Uterus (tissue), 2 donors: Measurements from ENCODE around the gene ZCCHC8.

Source experiments
- POLR2A ChIP-seq, 2 donors: fragments of 450-650 bp; IDR thresholded peaks; one replicate each; pipeline ENCODE4 v1.6.1; 2016; ENCODE audit warnings: antibody characterized with exemption in 2 of 2, mild to moderate bottlenecking in 1 of 2, moderate library complexity in 1 of 2
- TF ChIP-seq, protein P1 (sequence below), 4 experiments: fragments of 200-600 bp in 2 of 4; fragments of 450-650 bp in 2 of 4; sonication (generic) in 2 of 4; IDR thresholded peaks; one replicate each; pipeline ENCODE4 v1.5.1; 2016 to 2019; ENCODE audit warnings: antibody characterized with exemption in 4 of 4, mild to moderate bottlenecking in 2 of 4, moderate library complexity in 1 of 4

DNA sequence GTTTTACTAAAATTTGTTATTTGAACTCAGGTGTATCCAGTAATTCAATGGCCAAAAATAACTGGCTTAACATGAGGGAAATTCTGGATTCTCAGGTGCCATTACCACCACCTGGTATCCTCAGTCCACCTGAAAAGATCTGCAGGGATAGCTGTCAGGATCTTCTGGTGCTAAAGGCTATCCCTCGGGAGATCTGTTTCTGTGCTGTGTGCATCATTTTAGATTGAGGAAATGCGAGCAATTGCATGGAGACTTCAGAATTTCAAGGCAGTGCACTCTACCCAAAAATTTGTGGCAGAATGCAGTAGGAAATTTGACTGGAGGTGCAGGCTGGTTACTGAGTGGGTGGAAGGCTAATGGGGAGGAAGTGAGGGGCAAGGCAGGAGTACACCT lies 26.4 kb downstream of the ZCCHC8 start:
- TF ChIP-seq, protein P1, sequence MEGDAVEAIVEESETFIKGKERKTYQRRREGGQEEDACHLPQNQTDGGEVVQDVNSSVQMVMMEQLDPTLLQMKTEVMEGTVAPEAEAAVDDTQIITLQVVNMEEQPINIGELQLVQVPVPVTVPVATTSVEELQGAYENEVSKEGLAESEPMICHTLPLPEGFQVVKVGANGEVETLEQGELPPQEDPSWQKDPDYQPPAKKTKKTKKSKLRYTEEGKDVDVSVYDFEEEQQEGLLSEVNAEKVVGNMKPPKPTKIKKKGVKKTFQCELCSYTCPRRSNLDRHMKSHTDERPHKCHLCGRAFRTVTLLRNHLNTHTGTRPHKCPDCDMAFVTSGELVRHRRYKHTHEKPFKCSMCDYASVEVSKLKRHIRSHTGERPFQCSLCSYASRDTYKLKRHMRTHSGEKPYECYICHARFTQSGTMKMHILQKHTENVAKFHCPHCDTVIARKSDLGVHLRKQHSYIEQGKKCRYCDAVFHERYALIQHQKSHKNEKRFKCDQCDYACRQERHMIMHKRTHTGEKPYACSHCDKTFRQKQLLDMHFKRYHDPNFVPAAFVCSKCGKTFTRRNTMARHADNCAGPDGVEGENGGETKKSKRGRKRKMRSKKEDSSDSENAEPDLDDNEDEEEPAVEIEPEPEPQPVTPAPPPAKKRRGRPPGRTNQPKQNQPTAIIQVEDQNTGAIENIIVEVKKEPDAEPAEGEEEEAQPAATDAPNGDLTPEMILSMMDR (IDR thresholded peaks at IDR 0.05), result no peak
- no peak for TF ChIP-seq POLR2A (IDR thresholded peaks at IDR 0.05)
